ENCODE results near the gene TRIM63.

- TF ChIP-seq POLR2G (IDR thresholded peaks at IDR 0.05; ENCODE audit: low read depth, low read length) (no peak), ZNF446 (CRISPR knock-in tag; IDR thresholded peaks at IDR 0.05) (no peak), POLR2A (IDR thresholded peaks at IDR 0.05; ENCODE audit: insufficient read depth in 1 of 2, low read depth in 2 of 2, low read length in 2 of 2) (no peak), POLR2AphosphoS5 (IDR thresholded peaks at IDR 0.05; ENCODE audit: low read depth, low read length) (no peak), EZH2 (conservative IDR thresholded peaks at IDR 0.05; ENCODE audit: low read depth, low read length) (no peak), ATF7 (IDR thresholded peaks at IDR 0.05) (no peak), ATF7 (CRISPR knock-in tag; IDR thresholded peaks at IDR 0.05) (no peak), ZNF724P (CRISPR knock-in tag; IDR thresholded peaks at IDR 0.05; ENCODE audit: borderline replicate concordance) (no peak)
These were observed 2.9 kb downstream of the TRIM63 start for GRCh38 chr1:26064553-26064952.
